Mesenchymal stem cell (in vitro differentiated cells and primary cell): ENCODE results near the gene PSAT1.
"Not testable (repeated sequence)": the region's sequence is repeated elsewhere in the genome, so short reads cannot be mapped to it uniquely, and the experiment has no call there.

ENCODE experiments used
- DNase-seq: peaks from one replicate; pipeline ENCODE4 v3.0.0-alpha.2; 2013
- H2AFZ ChIP-seq: one replicate; pipeline ENCODE4 v1.6.1; 2013; ENCODE audit warnings: low read depth, mild to moderate bottlenecking, control low read depth, inconsistent platforms, low read length, moderate library complexity
- H2AK5ac ChIP-seq: 2 replicates; pipeline ENCODE4 v1.6.1; 2013; ENCODE audit warnings: low read length, moderate library complexity, mild to moderate bottlenecking, inconsistent platforms; ENCODE audit not compliant: severe bottlenecking
- H2BK120ac ChIP-seq: one replicate; pipeline ENCODE4 v1.6.1; 2013; ENCODE audit warnings: low read depth, mild to moderate bottlenecking, inconsistent platforms, low read length, moderate library complexity
- H2BK12ac ChIP-seq, 2 experiments: one replicate each; pipeline ENCODE4 v1.6.1; 2013; ENCODE audit warnings: inconsistent platforms in 2 of 2, low read length in 2 of 2, mild to moderate bottlenecking in 2 of 2, moderate library complexity in 2 of 2, control low read depth in 1 of 2
- H2BK15ac ChIP-seq: one replicate; pipeline ENCODE4 v1.6.1; 2013; ENCODE audit warnings: mild to moderate bottlenecking, low read depth, inconsistent platforms; ENCODE audit not compliant: poor library complexity, severe bottlenecking
- H2BK5ac ChIP-seq: 2 replicates; pipeline ENCODE4 v1.6.1; 2013; ENCODE audit warnings: low read depth, mild to moderate bottlenecking, low read length, control low read depth, inconsistent platforms; ENCODE audit not compliant: poor library complexity, severe bottlenecking
- H3K14ac ChIP-seq, 2 experiments: one replicate each; pipeline ENCODE4 v1.6.1; 2013; ENCODE audit warnings: inconsistent platforms in 2 of 2, low read length in 2 of 2, control low read depth in 1 of 2, mild to moderate bottlenecking in 1 of 2, moderate library complexity in 1 of 2
- H3K18ac ChIP-seq, 2 experiments: one replicate each; pipeline ENCODE4 v1.6.1; 2013; ENCODE audit warnings: inconsistent platforms in 2 of 2, low read length in 2 of 2, control low read depth in 1 of 2, low read depth in 1 of 2, mild to moderate bottlenecking in 1 of 2
- H3K23ac ChIP-seq, 2 experiments: one replicate each; pipeline ENCODE4 v1.6.1; 2013; ENCODE audit warnings: inconsistent platforms in 2 of 2, low read length in 2 of 2, mild to moderate bottlenecking in 2 of 2, moderate library complexity in 2 of 2, control low read depth in 1 of 2
- H3K27ac ChIP-seq: 2 replicates; pipeline ENCODE4 v1.5.1; 2013; ENCODE audit warnings: mild to moderate bottlenecking, moderate library complexity, low read length, control low read depth, inconsistent platforms; ENCODE audit not compliant: poor library complexity, severe bottlenecking
- H3K27me3 ChIP-seq, 2 experiments: 2 replicates each; pipeline versions ENCODE4 v1.6.1 to v1.7.0; 2013; ENCODE audit warnings: low read length in 2 of 2, mild to moderate bottlenecking in 2 of 2, moderate library complexity in 2 of 2, control low read depth in 1 of 2, inconsistent platforms in 1 of 2; ENCODE audit not compliant: control insufficient read depth in 1 of 2, insufficient read depth in 1 of 2
- H3K36me3 ChIP-seq, 2 experiments: 2 replicates each; pipeline versions ENCODE4 v1.6.1 to v1.7.0; 2013; ENCODE audit warnings: low read length in 2 of 2, control low read depth in 1 of 2, inconsistent platforms in 1 of 2, low read depth in 1 of 2, mild to moderate bottlenecking in 1 of 2; ENCODE audit not compliant: insufficient read depth in 2 of 2, control insufficient read depth in 1 of 2
- H3K4ac ChIP-seq, 2 experiments: one replicate each; pipeline ENCODE4 v1.6.1; 2013; ENCODE audit warnings: inconsistent platforms in 2 of 2, low read length in 2 of 2, mild to moderate bottlenecking in 2 of 2, moderate library complexity in 2 of 2, control low read depth in 1 of 2, low read depth in 1 of 2
- H3K4me1 ChIP-seq: 2 replicates; pipeline ENCODE4 v1.6.1; 2013; ENCODE audit warnings: low read depth, low read length, control low read depth; ENCODE audit not compliant: control insufficient read depth, insufficient read depth
- H3K4me2 ChIP-seq: 2 replicates; pipeline ENCODE4 v1.6.1; 2013; ENCODE audit warnings: low read length, mild to moderate bottlenecking, inconsistent platforms; ENCODE audit not compliant: poor library complexity, severe bottlenecking
- H3K4me3 ChIP-seq, 2 experiments: 2 replicates each; pipeline versions ENCODE4 v1.5.1 to v1.7.0; 2013; ENCODE audit warnings: low read length in 2 of 2, mild to moderate bottlenecking in 2 of 2, control low read depth in 1 of 2, low read depth in 1 of 2; ENCODE audit not compliant: insufficient read depth in 1 of 2
- H3K79me1 ChIP-seq: replicated peaks from 2 replicates; pipeline ENCODE4 v1.6.1; 2013; ENCODE audit warnings: mild to moderate bottlenecking, control low read depth, low read length, inconsistent platforms; ENCODE audit not compliant: poor library complexity, severe bottlenecking
- H3K9ac ChIP-seq: 2 replicates; pipeline ENCODE4 v1.7.0; 2013; ENCODE audit warnings: mild to moderate bottlenecking, low read length, moderate library complexity
- H3K9me3 ChIP-seq: 2 replicates; pipeline ENCODE4 v1.7.0; 2013; ENCODE audit warnings: mild to moderate bottlenecking, low read length; ENCODE audit not compliant: control insufficient read depth
- H4K8ac ChIP-seq: one replicate; pipeline ENCODE4 v1.6.1; 2013; ENCODE audit warnings: inconsistent platforms, mild to moderate bottlenecking, low read length, moderate library complexity
- H4K91ac ChIP-seq: one replicate; pipeline ENCODE4 v1.6.1; 2013; ENCODE audit warnings: mild to moderate bottlenecking, low read length, inconsistent platforms
- WGBS: methylation state at CpG from one replicate; pipeline ENCODE4 v1.1.7; 2013; ENCODE audit warnings: mixed read lengths; 5-methylcytosine and 5-hydroxymethylcytosine counted together

Gene PSAT1

DNA sequence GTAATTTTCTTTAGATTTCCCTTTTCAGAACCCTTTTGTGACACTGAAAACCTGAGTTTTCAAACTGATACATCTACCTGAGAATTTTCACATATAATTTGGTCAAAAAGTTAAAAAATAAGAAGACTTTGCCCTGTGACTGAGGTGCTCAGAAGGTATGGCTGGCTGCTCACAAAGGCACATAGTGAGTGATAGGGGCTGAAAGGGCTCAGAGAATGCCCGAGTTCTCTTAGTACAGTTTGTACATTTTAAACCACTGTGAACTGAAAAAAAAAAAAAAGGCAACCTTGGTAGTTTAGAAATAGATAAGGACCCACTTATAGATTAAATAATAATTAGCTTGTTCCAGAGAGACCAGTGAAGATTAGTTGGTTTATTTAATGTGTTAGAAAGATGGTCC lies 18.1 kb upstream of the PSAT1 start:
- Histone ChIP-seq H3K36me3 (no peaks in the 10 kb centered on the region), H2BK120ac (no peak overlapping the region), H3K18ac (no peak overlapping the region), H2AK5ac (no peak overlapping the region), H2AFZ (no peak overlapping the region), H3K4me2 (no peak overlapping the region), H3K23ac (no peak overlapping the region), H3K4me1 (peaks cover 8% of the 10 kb centered on the region), H3K14ac (no peak overlapping the region), H4K8ac (no peak overlapping the region), H3K27me3 (no peaks in the 10 kb centered on the region), H3K9ac (no peak overlapping the region), H3K79me1 (no peaks in the 10 kb centered on the region), H2BK5ac (no peak overlapping the region), H2BK12ac (no peak overlapping the region), H3K9me3 (no peaks in the 10 kb centered on the region), H3K4me3 (no peak overlapping the region), H4K91ac (no peak overlapping the region), H2BK15ac (no peak overlapping the region), H3K4ac (no peak overlapping the region), H3K27ac (no peak overlapping the region)
- no peak for DNase-seq
- no CpG with 5 or more reads among the region's 1 CpG for WGBS

DNA sequence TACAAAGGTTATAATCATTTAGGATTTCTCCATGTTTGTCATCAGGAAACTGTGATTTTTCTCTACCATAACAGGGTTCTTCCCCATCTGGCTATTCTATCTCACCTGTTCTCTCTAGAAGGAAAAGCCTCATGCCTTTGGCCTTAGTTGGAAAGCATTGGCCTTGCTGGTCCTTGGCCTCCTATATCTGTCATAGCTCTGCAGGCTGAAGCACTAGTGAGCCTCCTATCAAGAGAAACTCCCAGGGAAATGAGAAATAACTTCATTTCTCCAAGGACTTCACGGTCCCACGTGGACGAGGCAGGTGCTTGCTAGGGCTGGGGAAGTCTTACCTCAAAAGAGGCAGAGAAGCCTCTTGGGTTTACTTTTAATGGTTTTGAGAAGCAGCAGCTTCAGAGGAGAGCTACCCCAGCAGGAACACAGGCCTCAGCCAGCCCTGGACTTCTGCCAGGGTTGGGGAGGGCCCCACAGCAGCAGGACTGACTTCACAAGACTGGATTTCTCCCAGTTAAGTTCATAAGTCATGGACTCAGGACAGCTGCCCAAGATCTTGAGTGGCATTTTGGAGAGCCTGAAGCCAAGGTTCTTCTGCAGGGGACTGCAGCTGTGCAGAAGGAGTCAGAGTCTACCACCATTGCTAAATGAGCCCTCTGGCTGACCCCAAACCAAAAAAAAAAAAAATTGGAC lies 15.8 kb upstream of the PSAT1 start:
- H3K79me1 ChIP-seq = no peaks in the 10 kb centered on the region
- 83% methylated on average over 3 of the region's 3 CpGs for WGBS
- H3K4ac ChIP-seq = no peak overlapping the region
- H4K8ac ChIP-seq = peak overlapping the region; percentile 40
- no peaks in the 10 kb centered on the region for H3K36me3 ChIP-seq
- H3K9ac ChIP-seq = no peak overlapping the region
- no peak overlapping the region for H3K4me2 ChIP-seq
- H2BK5ac ChIP-seq = no peak overlapping the region
- no peak overlapping the region for H2BK120ac ChIP-seq
- no peak overlapping the region for H2AK5ac ChIP-seq
- no peaks in the 10 kb centered on the region for H3K9me3 ChIP-seq
- H3K4me1 ChIP-seq = peaks cover 8% of the 10 kb centered on the region
- H2AFZ ChIP-seq = no peak overlapping the region
- peak overlapping the region; percentile 62 for H3K27ac ChIP-seq
- H4K91ac ChIP-seq = no peak overlapping the region
- no peak overlapping the region for H2BK12ac ChIP-seq
- no peak overlapping the region for H3K18ac ChIP-seq
- DNase-seq = peak; percentile 76
- H3K4me3 ChIP-seq = no peak overlapping the region
- H3K14ac ChIP-seq = no peak overlapping the region
- H3K23ac ChIP-seq = no peak overlapping the region
- H2BK15ac ChIP-seq = no peak overlapping the region
- no peaks in the 10 kb centered on the region for H3K27me3 ChIP-seq

DNA sequence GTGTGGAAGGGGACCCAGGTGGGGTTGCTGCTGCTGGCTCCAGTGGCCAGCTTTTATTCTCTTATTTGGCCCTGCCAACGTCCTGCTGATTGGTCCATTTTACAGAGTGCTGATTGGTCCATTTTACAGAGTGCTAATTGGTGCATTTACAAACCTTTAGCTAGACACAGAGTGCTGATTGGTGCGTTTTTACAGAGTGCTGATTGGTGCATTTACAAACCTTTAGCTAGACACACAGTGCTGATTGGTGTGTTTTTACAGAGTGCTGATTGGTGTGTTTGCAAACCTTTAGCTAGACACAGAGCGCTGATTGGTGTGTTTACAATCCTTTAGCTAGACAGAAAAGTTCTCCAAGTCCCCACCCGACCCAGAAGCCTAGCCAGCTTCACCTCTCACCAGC lies 12.7 kb upstream of the PSAT1 start:
- not testable (repeated sequence) for H3K9ac ChIP-seq, H3K27ac ChIP-seq, H3K4ac ChIP-seq, H2BK15ac ChIP-seq, H2BK120ac ChIP-seq, H3K79me1 ChIP-seq, H2BK5ac ChIP-seq, H2AK5ac ChIP-seq, DNase-seq, H3K9me3 ChIP-seq, H3K36me3 ChIP-seq, H3K4me3 ChIP-seq, H3K4me2 ChIP-seq, H3K18ac ChIP-seq, H3K27me3 ChIP-seq, H4K8ac ChIP-seq, H4K91ac ChIP-seq, H3K23ac ChIP-seq, H3K14ac ChIP-seq, H2BK12ac ChIP-seq, H2AFZ ChIP-seq
- H3K4me1 ChIP-seq = peaks cover 11% of the 10 kb centered on the region
- WGBS = 90% methylated on average over 2 of the region's 4 CpGs

DNA sequence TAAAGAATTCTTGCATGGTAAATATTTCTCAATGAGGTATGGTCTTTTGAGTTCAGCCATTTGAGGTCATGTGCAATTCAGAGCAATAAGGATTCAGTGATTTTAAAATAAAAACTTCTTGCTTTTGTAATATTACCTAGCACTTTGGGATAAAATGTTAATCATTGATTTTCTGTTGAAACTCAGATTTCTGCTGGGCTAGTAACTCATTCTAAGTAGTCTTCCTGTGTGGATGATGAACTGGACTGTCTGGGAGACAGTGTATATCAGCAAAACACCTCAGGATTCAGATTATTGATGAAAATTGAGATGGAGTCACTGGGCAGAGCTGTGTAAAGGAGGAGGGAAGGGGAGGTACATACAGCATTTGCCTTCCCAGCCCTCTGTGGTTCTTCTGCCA lies 10.8 kb upstream of the PSAT1 start:
- Histone ChIP-seq H3K4ac (no peak overlapping the region), H2BK5ac (no peak overlapping the region), H3K36me3 (no peaks in the 10 kb centered on the region), H4K8ac (no peak overlapping the region), H2AFZ (no peak overlapping the region), H3K14ac (no peak overlapping the region), H2AK5ac (peak overlapping the region; percentile 4), H3K4me1 (peaks cover 13% of the 10 kb centered on the region), H3K79me1 (no peaks in the 10 kb centered on the region), H2BK120ac (no peak overlapping the region), H2BK15ac (no peak overlapping the region), H3K9me3 (no peaks in the 10 kb centered on the region), H4K91ac (no peak overlapping the region), H3K9ac (no peak overlapping the region), H3K4me3 (no peak overlapping the region), H3K4me2 (no peak overlapping the region), H2BK12ac (no peak overlapping the region), H3K18ac (no peak overlapping the region), H3K27me3 (peaks cover 0 to 8% of the 10 kb centered on the region in 2 experiments), H3K27ac (peak overlapping the region; percentile 32), H3K23ac (no peak overlapping the region)
- no peak for DNase-seq
